Stimulated activated CD8-positive, alpha-beta memory T cell treated with anti-CD3 and anti-CD28 coated beads, Interleukin-7, amount 100 ng/mL, for 48 hours (primary cell): Measurements from ENCODE around the gene CUL9.

ENCODE experiments used
- DNase-seq, 2 donors: peaks; one replicate each; pipeline ENCODE4 v3.0.0-alpha.2; 2020; ENCODE audit warnings: low read depth in 1 of 2; ENCODE audit errors: extremely low read depth in 1 of 2

The CUL9 gene

DNA sequence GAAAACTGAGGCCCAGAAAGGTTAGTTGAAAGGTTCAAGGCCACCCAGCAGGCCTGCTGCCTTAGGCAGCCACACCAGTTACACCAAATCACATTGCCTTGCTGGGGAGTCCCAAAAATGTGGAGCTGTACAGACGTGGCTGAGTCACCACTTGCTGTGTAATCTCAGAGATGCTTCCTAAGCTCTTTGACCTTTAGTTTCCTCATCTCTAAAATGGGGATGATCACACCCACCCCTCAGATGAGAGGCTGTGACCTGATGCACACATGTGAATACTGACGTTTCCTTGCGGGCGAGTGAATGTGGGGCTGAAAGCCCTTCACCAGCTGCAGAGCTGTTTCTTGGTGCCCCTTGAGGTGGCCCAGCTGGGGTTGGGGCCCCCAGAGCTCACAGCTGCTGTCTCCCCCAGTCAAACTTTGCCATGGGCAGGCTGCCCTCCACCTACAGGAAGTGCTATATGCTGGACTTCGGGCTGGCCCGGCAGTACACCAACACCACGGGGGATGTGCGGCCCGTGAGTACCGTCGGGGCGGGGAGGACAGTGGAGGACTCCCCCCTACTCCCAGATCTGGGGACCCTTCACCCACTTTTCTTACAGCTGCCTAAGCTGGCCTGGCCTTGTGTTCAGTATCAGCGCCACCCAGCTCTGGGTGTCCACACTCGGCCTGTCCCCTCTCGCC is 72.3 kb downstream of the CUL9 start:
- no peak for DNase-seq

DNA sequence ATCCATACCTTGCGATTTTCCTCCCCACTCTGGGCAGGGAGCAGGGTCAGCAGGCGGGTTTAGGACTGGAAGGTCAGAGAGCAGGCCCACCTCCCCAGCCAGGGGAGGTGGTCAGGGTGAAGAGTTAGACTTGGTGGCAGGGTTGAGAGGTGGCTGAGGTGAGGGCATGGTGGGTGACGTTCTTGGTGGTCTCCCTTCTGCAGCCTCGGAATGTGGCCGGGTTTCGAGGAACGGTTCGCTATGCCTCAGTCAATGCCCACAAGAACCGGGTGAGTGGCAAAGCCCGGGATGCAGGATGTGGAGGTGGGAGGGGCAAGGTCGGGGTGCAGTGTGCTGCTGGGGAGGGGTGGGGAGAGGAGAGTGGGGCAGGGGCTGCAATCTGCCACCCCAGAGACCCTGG is 72.8 kb downstream of the CUL9 start:
- no peak for DNase-seq

DNA sequence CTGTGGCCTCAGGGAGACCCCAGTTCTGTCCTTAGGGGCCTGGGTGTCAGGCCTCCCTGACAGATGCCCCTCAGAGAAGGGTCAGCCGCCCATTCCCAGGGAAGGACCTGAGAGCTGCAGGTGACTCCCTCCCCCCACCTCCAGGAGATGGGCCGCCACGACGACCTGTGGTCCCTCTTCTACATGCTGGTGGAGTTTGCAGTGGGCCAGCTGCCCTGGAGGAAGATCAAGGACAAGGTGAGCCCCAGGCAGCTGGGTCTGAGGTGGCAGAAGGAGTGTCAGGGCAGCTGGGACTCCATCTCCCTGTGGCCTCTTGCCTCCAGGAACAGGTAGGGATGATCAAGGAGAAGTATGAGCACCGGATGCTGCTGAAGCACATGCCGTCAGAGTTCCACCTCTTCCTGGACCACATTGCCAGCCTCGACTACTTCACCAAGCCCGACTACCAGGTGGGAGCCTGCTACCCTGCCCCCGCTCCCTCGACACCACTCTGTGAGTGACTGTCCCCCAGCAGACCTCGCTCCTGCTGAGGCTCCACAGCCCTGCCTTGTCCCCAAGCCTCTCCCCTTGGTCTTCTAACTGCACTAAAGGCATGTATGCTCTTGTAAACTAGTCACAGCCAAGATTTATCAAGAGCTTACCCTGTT is 73.5 kb downstream of the CUL9 start:
- DNase-seq, result no peak

DNA sequence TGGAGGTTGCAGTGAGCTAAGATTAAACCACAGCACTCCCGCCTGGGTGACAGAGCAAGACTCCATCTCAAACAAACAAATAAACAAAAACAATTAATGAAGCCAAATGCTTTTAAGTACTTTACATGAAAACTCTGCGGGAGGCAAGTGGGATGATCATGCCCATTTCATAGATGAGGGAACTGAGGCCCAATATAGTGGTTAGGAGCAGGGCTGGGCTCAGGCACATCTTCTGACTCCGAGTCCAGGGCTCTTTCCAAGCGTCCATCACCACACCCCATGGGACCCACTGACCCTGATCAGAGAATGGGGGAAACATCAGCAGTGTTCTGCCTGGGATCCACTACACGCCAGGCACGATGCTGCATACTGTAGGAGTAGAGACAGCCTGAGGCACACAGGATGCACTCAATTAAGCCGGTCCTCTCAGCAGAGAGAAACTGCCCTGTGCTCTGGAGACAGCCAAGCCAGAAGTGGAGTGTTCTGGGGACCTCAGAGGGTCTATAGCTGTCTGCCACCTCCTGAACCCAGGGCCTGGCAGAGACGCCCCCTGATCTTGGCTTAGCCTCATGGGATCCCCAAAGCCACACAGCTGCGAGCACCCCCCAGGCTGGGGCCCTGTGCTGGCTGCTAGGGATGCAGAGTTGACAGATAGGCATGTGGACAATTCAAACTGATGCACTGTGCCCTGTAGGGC is 74.8 kb downstream of the CUL9 start:
- DNase-seq, result no peak

DNA sequence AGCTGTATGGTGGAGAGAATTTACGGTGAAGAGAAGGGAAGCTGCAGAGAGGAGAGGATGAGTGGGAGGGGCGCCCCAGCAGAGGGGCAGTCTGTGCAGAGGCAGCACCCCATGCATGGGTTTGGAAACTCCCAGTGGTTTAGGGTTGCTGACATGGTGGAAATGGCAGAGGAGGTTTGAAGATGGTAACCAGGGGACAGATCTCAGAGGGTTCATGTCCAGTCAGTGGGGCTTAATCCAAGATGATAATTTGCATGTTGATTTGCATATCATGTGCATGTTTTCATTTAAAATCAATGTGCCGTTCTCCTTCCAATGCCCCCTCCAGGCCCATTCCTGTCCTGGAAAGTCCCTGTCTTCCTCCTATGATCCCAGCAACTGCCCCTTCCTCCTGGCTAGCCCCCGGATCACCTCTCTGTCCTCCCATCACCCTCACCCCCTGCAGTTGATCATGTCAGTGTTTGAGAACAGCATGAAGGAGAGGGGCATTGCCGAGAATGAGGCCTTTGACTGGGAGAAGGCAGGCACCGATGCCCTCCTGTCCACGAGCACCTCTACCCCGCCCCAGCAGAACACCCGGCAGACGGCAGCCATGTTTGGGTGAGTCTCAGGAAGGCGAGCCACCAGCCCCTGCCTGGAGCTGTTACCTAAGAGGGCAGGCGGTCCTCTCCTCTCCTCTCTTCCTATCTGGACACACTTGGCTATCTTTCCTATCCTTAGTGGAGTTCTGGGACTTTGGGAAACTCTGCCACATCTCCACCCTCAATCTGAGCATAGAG is 75.6 kb downstream of the CUL9 start:
- DNase-seq, result no peak

DNA sequence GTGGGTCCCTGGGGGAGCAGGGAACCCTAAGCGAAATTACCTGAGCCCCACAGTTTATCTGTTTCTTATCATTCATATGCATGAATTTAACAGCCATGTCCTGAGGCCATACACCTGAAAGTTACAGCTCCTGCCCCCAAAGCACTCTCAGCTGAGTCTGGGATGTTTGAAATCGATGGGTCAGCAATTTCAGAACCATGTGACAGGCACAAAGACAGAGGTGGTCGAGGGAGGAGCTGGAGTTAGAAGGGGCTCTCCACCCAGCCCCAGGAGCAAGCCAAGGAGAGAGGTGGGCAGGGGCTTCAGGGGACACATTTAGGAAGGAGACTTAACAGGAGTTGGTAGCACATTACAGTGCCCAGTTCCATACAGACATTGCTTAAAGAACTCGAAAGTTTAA is 76.2 kb downstream of the CUL9 start:
- DNase-seq, result no peak

DNA sequence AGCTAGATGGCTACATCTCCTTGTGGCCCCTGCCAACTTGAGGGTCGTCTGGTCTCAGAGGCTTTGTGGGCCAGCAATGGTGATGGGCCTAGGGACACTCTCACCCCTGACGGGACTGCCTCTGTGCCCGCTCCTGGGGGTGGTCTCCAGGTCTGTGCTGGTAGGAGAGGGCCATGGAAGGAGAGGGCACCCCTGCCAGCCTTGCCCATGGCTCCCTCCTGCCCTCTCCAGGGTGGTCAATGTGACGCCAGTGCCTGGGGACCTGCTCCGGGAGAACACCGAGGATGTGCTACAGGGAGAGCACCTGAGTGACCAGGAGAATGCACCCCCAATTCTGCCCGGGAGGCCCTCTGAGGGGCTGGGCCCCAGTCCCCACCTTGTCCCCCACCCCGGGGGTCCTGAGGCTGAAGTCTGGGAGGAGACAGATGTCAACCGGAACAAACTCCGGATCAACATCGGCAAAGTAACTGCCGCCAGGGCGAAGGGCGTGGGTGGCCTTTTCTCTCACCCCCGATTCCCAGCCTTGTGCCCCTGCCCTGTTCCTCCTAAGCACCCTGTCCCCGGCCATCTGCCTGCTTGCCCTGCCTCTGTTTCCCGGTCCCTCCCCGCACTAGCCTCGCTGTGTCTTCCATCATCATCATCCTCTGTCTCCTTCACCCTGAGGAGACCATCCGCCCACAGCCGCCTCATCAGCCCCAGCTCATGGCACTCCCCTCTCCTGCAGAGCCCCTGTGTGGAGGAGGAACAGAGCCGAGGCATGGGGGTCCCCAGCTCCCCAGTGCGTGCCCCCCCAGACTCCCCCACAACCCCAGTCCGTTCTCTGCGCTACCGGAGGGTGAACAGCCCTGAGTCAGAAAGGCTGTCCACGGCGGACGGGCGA is 77.1 kb downstream of the CUL9 start:
- DNase-seq, result no peak

DNA sequence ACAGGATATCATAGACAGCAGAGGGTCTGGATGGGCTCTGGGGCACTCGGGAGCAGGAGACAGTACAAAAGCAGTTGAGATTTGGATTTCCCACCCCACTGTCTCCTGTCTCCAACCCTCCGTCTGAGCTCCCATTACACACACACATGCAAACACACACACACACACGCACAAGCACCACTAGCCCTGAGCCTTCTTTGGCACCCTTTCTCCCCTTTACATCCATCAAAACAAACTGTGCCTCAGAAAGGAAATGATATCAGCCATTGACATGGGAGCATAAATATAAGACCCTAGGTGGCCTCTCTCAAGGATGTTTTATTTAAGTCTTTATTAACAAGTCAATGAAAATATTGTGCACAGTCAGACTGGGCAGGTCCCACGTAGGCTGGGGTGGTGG is 78.8 kb downstream of the CUL9 start:
- DNase-seq, result no peak

DNA sequence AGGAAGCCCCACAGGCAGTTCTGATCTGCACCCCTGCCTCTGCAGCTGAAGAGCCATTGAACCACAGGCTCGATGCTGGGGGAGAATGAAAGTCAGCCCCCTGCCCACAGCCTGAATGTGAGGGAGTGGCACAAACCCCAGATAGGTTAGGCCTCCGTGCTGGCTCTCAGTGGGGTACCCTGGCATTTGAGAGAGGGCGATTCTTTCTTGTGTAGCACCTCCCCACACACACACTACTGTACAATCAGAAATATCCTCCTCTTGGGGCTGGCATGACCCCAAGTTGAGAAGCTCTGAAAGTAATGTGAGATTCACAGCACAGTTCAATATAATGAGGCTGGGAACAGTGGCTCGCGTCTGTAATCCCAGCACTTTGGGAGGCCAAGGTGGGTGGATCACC is 79.2 kb downstream of the CUL9 start:
- no peak for DNase-seq

DNA sequence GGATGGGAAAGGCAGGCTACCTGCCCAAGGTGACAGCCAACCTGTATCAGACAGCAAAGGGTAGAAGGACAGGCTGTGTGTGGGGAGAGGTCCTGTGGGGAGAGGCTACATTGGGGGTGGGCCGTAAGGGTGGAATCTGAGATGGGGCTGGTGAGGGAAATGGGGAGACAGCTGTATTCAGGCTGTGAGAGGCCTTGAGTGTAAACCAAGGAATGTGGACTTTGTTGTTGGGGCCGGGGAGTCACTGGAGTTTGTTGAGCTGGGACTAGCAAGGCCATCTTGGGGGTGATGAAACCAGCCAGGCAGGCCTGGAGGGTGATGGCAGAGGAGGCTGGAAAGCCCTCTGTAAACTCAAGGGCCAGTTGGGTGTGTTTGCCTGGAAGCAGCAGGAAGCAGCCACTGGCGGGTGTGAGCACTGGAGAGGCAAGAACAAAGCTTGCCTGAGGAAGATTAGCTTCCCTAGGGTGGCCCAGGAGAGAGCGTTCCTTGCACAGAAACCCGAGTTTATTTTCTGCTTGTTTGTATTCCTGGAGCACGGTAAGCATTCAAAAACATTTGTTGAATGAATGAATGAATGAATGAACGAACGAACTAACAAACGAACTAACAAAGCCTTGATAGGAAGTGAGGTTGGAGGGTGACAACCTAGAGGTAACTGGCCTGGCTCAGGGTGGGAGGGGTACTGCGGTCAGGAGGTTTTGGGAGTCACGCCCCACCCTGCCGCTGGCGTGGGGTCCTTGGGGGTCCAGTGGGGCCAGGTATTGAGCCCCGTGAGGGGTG is 80.2 kb downstream of the CUL9 start:
- no peak for DNase-seq

DNA sequence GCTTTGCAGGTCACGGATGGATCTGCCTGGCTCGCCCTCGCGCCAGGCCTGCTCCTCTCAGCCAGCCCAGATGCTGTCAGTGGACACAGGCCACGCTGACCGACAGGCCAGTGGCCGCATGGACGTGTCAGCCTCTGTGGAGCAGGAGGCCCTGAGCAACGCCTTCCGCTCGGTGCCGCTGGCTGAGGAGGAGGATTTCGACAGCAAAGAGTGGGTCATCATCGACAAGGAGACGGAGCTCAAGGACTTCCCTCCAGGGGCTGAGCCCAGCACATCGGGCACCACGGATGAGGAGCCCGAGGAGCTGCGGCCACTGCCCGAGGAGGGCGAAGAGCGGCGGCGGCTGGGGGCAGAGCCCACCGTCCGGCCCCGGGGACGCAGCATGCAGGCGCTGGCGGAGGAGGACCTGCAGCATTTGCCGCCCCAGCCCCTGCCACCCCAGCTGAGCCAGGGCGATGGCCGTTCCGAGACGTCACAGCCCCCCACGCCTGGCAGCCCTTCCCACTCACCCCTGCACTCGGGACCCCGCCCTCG is 80.9 kb downstream of the CUL9 start:
- DNase-seq, result no peak

DNA sequence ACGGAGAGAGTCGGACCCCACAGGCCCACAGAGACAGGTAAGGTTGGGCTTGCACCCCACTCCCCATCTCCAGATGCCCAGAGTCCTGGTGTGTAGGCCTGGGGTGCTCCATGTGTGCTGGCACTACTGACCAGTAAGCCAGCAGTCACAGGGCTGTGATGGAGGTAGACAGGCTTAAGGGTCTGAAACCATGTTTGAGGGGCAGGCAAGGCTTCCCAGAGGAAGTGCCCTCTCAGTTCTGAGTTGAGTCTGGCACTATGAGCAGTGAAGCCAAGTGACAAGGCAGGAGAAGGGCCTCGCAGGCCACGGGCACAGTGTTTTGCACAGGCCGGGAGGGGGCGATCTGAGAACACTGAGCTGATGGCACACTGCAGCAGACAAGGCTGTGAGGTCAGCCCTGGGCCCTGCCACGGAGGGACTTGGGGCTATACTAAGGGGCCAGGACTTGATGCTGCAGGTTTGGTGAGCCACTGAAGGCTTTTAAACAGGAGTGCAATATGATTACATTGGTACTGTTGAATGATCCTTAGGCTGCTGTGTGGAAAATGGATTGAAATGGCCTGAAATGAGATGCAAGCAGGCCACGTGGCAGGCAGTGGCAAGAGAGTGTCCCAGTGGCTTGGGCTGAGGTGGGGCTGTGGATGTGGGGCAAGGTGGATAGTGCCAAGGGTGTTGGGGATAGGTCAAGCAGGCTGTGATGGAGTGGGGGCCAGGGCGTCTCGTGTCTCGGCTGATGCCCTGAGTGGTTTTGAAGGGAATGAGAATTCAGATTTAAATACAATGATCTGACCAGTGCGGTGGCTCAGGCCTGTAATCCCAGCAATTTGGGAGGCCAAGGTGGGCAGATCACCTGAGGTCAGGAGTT is 81.5 kb downstream of the CUL9 start:
- DNase-seq, result peak in 1 of 2 donors; percentile 66

DNA sequence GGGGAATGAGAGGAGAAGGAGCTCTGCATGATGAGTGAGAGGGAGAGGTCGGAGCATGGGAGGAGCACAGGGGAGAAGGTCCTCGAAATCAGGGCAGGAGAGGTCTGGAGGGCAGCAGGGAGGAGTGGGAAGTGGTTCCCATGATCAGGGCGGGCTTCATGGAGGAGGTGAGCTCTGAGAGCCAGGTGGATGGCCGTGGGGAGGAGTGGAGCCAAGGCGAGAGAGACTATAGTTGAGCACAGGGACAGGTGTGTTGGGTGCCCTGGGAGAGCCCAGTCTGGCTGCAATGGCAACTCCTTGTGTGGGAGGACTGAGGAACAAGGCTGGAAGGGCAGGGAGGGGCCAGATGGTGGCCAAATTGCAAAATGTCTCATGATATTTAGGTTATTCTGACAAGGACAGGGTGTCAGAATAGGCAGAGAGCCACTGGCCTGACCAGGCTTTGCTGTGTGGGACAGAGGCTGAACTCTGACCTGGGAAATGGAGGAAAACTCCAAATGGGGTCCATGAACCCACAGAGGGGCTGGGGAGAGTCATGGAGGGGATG is 82.7 kb downstream of the CUL9 start:
- DNase-seq, result no peak

DNA sequence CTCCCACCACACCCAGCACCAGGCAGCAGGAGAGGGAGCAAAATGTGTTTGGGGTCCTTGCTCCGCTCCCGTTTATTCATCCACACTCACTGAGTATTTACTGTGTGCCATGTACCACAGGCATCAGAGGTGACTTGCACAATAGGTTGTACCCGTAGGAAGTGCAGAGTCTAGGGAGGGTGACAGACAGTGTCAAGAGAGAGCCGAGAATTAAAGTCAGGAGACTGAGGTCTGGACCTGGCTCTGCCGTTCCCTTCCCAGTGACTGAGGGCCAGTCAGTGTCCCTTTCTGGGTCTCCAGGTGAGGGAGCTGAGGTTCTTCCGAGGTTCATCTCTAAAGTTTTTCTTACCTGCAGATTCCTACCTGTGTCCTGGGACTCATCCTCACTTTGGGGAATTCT is 83.6 kb downstream of the CUL9 start:
- DNase-seq, result no peak

DNA sequence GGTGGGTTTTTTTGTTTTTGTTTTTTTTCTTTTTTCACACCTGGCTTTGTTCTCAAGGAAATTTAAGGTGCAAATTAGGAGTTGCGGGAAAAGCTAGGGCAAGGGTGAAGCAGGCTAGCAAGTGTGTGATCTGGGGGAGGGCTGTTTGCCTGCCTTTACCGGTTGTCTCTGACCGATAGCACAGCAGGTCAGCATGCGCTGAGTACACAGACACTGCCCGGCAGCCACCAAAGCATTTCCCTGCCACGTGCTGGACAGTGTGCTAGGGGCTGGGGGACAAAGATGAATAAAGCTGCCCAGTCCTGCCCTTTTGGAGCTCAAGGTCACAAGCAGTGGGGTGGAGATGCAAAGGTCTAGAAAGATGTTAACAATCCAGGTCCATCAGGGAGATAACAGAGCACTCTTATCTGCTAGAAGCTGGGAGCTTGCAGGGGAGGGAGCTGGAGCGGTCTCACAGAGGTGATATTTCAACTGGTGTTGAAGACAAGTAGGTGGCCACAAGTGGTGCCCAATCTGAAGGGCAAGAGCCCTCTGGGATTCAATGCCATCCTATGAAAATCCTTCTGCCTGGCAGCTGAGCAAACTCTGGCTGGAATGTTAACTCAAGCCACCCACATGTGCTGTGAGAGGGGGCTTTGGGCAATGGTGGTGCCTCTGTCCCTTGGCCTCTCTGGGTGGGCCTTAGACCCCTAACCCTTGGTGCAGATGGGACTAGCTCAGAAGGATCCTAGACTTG is 85.8 kb downstream of the CUL9 start:
- no peak for DNase-seq

DNA sequence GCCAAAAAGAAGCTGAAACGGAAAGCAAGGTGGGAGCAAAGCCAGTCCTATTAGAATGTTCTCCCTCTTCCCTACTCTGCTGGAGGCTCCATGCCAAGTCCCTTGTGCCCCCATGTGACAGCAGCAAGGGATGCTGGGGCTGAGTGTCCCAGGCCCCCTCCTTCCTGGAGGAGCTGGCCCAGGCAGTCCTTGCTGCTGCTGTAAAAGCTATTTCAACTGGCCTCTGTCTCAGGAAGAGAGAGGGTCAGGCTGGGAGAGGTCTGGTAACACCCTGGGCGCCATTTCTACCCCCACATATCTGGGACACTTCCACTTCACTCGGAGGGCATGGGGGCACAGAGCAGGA is 86.3 kb downstream of the CUL9 start:
- no peak for DNase-seq

DNA sequence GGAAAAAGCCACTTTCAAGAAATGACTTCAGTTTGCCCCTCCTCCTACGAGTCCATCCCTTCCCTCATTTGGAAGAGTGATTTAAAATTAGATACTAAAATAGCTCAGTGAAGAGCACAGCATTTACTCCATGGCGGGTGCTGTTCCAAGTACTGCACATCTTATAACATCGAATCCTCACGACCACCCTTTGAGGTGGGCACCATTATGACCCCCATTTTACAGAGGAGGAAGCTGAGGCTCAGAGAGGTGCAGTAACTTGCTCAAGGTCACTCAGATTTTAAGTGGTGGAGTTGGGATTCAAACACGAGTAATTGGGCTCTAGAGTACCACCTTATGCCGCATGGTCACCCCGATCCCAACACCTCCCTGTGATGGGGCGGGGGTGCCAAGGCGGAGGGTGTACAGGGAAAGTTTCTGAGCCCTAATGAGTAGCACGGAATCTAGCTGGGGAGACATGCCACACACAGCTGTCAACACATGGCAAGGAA is 86.8 kb downstream of the CUL9 start:
- no peak for DNase-seq
